HG03457 (cell line): ENCODE results near the gene RING1.

Experiments used
- ATAC-seq: cut with Tn5 transposase; IDR thresholded peaks from one replicate; pipeline ENCODE4 v1.9.1; 2021; ENCODE audit warnings: moderate number of reproducible peaks; ENCODE audit not compliant: unreplicated experiment

The RING1 gene

GRCh38 chr6:33237741-33238140 is 29.4 kb downstream of the RING1 start:
- no peak for ATAC-seq

GRCh38 chr6:33241968-33242367 is 33.7 kb downstream of the RING1 start:
- ATAC-seq, result no peak

- no peak for ATAC-seq
Measured at GRCh38 chr6:33243476-33243875, 35.2 kb downstream of the RING1 start.

- peak; percentile 39 for ATAC-seq
Measured at GRCh38 chr6:33247977-33248642, 39.8 kb downstream of the RING1 start.

GRCh38 chr6:33248643-33248931 is 40.3 kb downstream of the RING1 start:
- no peak for ATAC-seq

GRCh38 chr6:33248932-33249731 is 40.8 kb downstream of the RING1 start:
- peak; percentile 77 for ATAC-seq

- ATAC-seq, result no peak
Measured at GRCh38 chr6:33249732-33250630, 41.7 kb downstream of the RING1 start.

GRCh38 chr6:33250731-33251130 is 42.4 kb downstream of the RING1 start:
- no peak for ATAC-seq

- no peak for ATAC-seq
Measured at GRCh38 chr6:33251395-33252012, 43.2 kb downstream of the RING1 start.

GRCh38 chr6:33252759-33253158 is 44.5 kb downstream of the RING1 start:
- ATAC-seq, result no peak

- no peak for ATAC-seq
Measured at GRCh38 chr6:33254591-33254990, 46.3 kb downstream of the RING1 start.

- ATAC-seq, result no peak
Measured at GRCh38 chr6:33259032-33259431, 50.7 kb downstream of the RING1 start.
